CD4-positive, alpha-beta T cell treated with Interleukin-4 for 4 hours (primary cell): ENCODE measurements around the gene KIRREL3.

ENCODE experiments used
- DNase-seq: peaks from one replicate; pipeline ENCODE4 v3.0.0-alpha.2; 2020

The KIRREL3 gene

GRCh38 chr11:126901783-126902182 lies 98.8 kb downstream of the KIRREL3 start:
- DNase-seq: no peak

GRCh38 chr11:126899961-126900748 lies 100.4 kb downstream of the KIRREL3 start:
- no peak for DNase-seq

GRCh38 chr11:126898802-126899201 lies 101.8 kb downstream of the KIRREL3 start:
- DNase-seq: no peak

GRCh38 chr11:126897430-126897829 lies 103.1 kb downstream of the KIRREL3 start:
- no peak for DNase-seq

- no peak for DNase-seq
Observed at GRCh38 chr11:126896025-126896424, 104.5 kb downstream of the KIRREL3 start.

GRCh38 chr11:126893796-126894195 lies 106.8 kb downstream of the KIRREL3 start:
- no peak for DNase-seq

GRCh38 chr11:126892756-126893155 lies 107.8 kb downstream of the KIRREL3 start:
- DNase-seq: no peak

GRCh38 chr11:126891556-126892217 lies 108.9 kb downstream of the KIRREL3 start:
- no peak for DNase-seq

GRCh38 chr11:126890561-126890960 lies 110.0 kb downstream of the KIRREL3 start:
- no peak for DNase-seq

- DNase-seq: no peak
Observed at GRCh38 chr11:126888115-126888712, 112.4 kb downstream of the KIRREL3 start.

GRCh38 chr11:126886636-126887035 lies 113.9 kb downstream of the KIRREL3 start:
- no peak for DNase-seq

- DNase-seq: no peak
Observed at GRCh38 chr11:126886085-126886484, 114.5 kb downstream of the KIRREL3 start.

GRCh38 chr11:126884594-126884993 lies 116.0 kb downstream of the KIRREL3 start:
- no peak for DNase-seq

GRCh38 chr11:126884192-126884591 lies 116.4 kb downstream of the KIRREL3 start:
- no peak for DNase-seq

GRCh38 chr11:126880872-126881271 lies 119.7 kb downstream of the KIRREL3 start:
- DNase-seq: no peak

- DNase-seq: no peak
Observed at GRCh38 chr11:126879516-126879915, 121.1 kb downstream of the KIRREL3 start.

GRCh38 chr11:126878913-126879482 lies 121.6 kb downstream of the KIRREL3 start:
- DNase-seq: no peak

GRCh38 chr11:126874831-126875230 lies 125.7 kb downstream of the KIRREL3 start:
- no peak for DNase-seq

GRCh38 chr11:126874276-126874675 lies 126.3 kb downstream of the KIRREL3 start:
- no peak for DNase-seq

- no peak for DNase-seq
Observed at GRCh38 chr11:126871792-126872191, 128.8 kb downstream of the KIRREL3 start.

GRCh38 chr11:126870021-126870420 lies 130.5 kb downstream of the KIRREL3 start:
- DNase-seq: no peak

GRCh38 chr11:126868741-126869140 lies 131.8 kb downstream of the KIRREL3 start:
- DNase-seq: no peak

- no peak for DNase-seq
Observed at GRCh38 chr11:126864934-126865333, 135.6 kb downstream of the KIRREL3 start.
